Transverse colon (tissue), 3 donors: ENCODE results near the gene ZFPM1.
"Not testable (repeated sequence)": the region's sequence is repeated elsewhere in the genome, so short reads cannot be mapped to it uniquely, and the experiment has no call there.

Experiments used
- CTCF ChIP-seq, 5 experiments: fragments of 200-600 bp in 3 of 5; fragments of 450-650 bp in 2 of 5; sonication (generic) in 3 of 5; IDR thresholded peaks; 1 replicate in 2 of 5; 2 replicates in 3 of 5; pipeline ENCODE4 v1.5.1; 2016 to 2017; ENCODE audit warnings: antibody characterized with exemption in 5 of 5, inconsistent platforms in 3 of 5, mild to moderate bottlenecking in 2 of 5, moderate library complexity in 1 of 5
- POLR2A ChIP-seq: fragments of 450-650 bp; IDR thresholded peaks from one replicate; pipeline ENCODE4 v1.6.1; 2016; ENCODE audit warnings: antibody characterized with exemption, mild to moderate bottlenecking, moderate library complexity

- TF ChIP-seq CTCF (IDR thresholded peaks at IDR 0.05); POLR2A: not testable (repeated sequence)
These were observed 17.6 kb downstream of the ZFPM1 start for GRCh38 chr16:88470696-88471095.
